Activated CD8-positive, alpha-beta T cell treated with anti-CD3 and anti-CD28 coated beads for 36 hours (primary cell): ENCODE data around the gene CLEC20A. TPM values are rescaled to one million over a fixed set of nuclear protein-coding genes. Genes with fewer than 3 reads are reported as not detected.

ENCODE experiments used
- ATAC-seq: fragments of 200-7000 bp; cut with Tn5 transposase; one replicate; pipeline ENCODE4 v1.10.0; 2021; ENCODE audit warnings: mild to moderate bottlenecking, moderate library complexity
- CTCF ChIA-PET: fragments of 350-600 bp; sonication (Branson Sonifier 250); formaldehyde crosslinking; loops from one replicate; lab custom pipeline; 2021; ENCODE audit warnings: antibody characterized with exemption; lab: Charles Lee
- POLR2A ChIA-PET: fragments of 350-600 bp; sonication (Branson Sonifier 250); formaldehyde crosslinking; loops from one replicate; lab custom pipeline; 2021; ENCODE audit warnings: antibody characterized with exemption; lab: Charles Lee
- DNase-seq: peaks from one replicate; pipeline ENCODE4 v3.0.0-alpha.2; 2020
- H3K27ac Mint-ChIP-seq: one replicate; pipeline ENCODE4 v1.8.0; 2021; ENCODE audit warnings: mild to moderate bottlenecking, mixed read lengths
- H3K27me3 Mint-ChIP-seq: one replicate; pipeline ENCODE4 v1.8.0; 2021; ENCODE audit warnings: mixed read lengths
- H3K36me3 Mint-ChIP-seq: one replicate; pipeline ENCODE4 v1.8.0; 2021; ENCODE audit warnings: low read depth, mixed read lengths
- H3K4me1 Mint-ChIP-seq: one replicate; pipeline ENCODE4 v1.8.0; 2021; ENCODE audit warnings: low read depth, mixed read lengths
- H3K4me3 Mint-ChIP-seq: one replicate; pipeline ENCODE4 v1.8.0; 2021; ENCODE audit warnings: mild to moderate bottlenecking, moderate library complexity, mixed read lengths
- H3K9me3 Mint-ChIP-seq: one replicate; pipeline ENCODE4 v1.8.0; 2021; ENCODE audit warnings: mixed read lengths
- intact Hi-C: fragments of 100-400 bp; cut with micrococcal nuclease; formaldehyde crosslinking; loops from one replicate; pipeline ENCODE4 v1.10.0; 2022
- total RNA-seq, 2 experiments: library from RNA; stranded (reverse); gene quantifications; one replicate each; pipeline ENCODE4 v1.2.3, GENCODE V29; 2021
- TF ChIP-seq, protein P1 (sequence below): fragments of 200-600 bp; IDR thresholded peaks from one replicate; pipeline ENCODE4 v1.8.0; 2022; ENCODE audit warnings: antibody characterized with exemption, mild to moderate bottlenecking

CLEC20A gene
- total RNA-seq, 2 experiments from 2014 or later = not detected

DNA sequence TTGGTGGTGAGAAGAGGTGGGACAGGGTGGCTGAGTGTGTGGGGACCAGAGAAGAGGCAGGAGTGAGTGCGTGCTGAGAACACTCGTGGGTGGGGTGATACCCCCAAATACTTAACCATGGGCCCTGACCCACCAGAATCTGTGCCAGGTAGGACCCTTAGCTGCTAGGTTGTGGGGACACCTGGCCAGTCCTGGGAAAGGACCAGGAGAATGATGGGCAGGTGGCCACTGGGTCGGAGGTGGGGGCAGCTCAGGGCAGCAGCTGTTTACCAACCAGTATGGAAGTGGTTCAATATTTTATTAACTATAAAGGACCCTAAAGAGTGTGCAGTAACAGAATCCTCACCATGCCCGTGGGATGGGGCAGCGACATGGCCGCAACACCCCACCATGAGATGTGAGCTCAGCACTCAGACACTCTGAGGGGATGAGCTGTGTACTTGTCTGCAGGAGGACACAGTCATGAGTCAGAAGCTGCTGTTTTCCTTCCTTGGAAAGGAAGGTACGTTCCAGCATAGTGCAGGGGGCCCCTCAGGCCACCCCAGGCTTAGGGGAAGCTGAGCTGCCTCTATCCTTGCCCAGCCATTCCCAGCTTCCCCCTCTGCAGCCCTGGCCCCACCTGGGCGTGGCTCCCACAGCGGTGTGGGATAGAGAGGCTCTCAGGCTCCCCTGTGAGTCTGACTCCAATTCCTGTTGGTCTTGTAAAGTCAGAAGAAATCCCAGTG is 41.6 kb upstream of the CLEC20A start:
- CTCF ChIA-PET = no interaction called here
- Mint-ChIP-seq H3K27ac (no peak overlapping the region), H3K9me3 (no peaks in the 10 kb centered on the region), H3K4me3 (no peak overlapping the region), H3K4me1 (peaks cover 6% of the 10 kb centered on the region), H3K36me3 (no peaks in the 10 kb centered on the region), H3K27me3 (no peaks in the 10 kb centered on the region)
- no peak for ATAC-seq
- intact Hi-C loops = no loop called here
- POLR2A ChIA-PET = no interaction called here
- DNase-seq = no peak
- TF ChIP-seq, protein P1, sequence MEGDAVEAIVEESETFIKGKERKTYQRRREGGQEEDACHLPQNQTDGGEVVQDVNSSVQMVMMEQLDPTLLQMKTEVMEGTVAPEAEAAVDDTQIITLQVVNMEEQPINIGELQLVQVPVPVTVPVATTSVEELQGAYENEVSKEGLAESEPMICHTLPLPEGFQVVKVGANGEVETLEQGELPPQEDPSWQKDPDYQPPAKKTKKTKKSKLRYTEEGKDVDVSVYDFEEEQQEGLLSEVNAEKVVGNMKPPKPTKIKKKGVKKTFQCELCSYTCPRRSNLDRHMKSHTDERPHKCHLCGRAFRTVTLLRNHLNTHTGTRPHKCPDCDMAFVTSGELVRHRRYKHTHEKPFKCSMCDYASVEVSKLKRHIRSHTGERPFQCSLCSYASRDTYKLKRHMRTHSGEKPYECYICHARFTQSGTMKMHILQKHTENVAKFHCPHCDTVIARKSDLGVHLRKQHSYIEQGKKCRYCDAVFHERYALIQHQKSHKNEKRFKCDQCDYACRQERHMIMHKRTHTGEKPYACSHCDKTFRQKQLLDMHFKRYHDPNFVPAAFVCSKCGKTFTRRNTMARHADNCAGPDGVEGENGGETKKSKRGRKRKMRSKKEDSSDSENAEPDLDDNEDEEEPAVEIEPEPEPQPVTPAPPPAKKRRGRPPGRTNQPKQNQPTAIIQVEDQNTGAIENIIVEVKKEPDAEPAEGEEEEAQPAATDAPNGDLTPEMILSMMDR = no peak

GRCh38 chr1:178537382-178538090 is 40.8 kb upstream of the CLEC20A start:
- DNase-seq (no peak), ATAC-seq (no peak)
- TF ChIP-seq, protein P1 = no peak
- H3K36me3 Mint-ChIP-seq = no peaks in the 10 kb centered on the region
- CTCF ChIA-PET = interaction anchor here (1.2 to 1.5 kb wide), 2 partner anchors 36 to 465 kb away, joined by 3 to 8 read pairs; no protein-coding TSS in a partner anchor
- intact Hi-C loops = no loop called here
- POLR2A ChIA-PET = no interaction called here
- H3K27me3 Mint-ChIP-seq = no peaks in the 10 kb centered on the region
- no peak overlapping the region for H3K4me3 Mint-ChIP-seq
- H3K4me1 Mint-ChIP-seq = peaks cover 3% of the 10 kb centered on the region
- H3K9me3 Mint-ChIP-seq = no peaks in the 10 kb centered on the region
- H3K27ac Mint-ChIP-seq = no peak overlapping the region

GRCh38 chr1:178536844-178537371 is 40.1 kb upstream of the CLEC20A start:
- no peak for DNase-seq
- H3K27me3 Mint-ChIP-seq = no peaks in the 10 kb centered on the region
- intact Hi-C loops = no loop called here
- no peaks in the 10 kb centered on the region for H3K4me1 Mint-ChIP-seq
- H3K27ac Mint-ChIP-seq = no peak overlapping the region
- H3K9me3 Mint-ChIP-seq = no peaks in the 10 kb centered on the region
- H3K36me3 Mint-ChIP-seq = no peaks in the 10 kb centered on the region
- ChIA-PET CTCF (interaction anchor here (1.2 to 1.5 kb wide), 2 partner anchors 35 to 466 kb away, joined by 3 to 8 read pairs; no protein-coding TSS in a partner anchor), POLR2A (no interaction called here)
- H3K4me3 Mint-ChIP-seq = no peak overlapping the region
- ATAC-seq = no peak
- TF ChIP-seq, protein P1 = no peak

DNA sequence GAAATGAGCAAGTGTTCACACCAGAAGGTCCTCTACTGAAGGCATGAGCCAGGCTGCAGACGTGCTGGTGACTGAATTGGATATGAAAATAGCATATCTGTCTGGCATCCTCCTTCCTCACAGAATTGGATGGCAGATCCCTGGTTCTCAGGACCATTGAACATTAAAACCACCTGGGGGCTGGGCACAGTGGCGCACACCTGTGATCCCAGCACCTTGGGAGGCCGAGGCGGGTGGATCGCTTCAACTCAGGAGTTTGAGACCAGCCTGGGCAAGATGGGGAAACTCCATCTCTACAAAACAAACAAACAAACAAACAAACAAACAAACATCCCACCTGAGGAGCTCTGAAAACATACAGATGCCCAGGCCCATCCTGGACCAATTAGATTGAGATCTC is 39.6 kb upstream of the CLEC20A start:
- Mint-ChIP-seq H3K36me3 (no peaks in the 10 kb centered on the region), H3K4me3 (no peak overlapping the region), H3K9me3 (no peaks in the 10 kb centered on the region), H3K4me1 (no peaks in the 10 kb centered on the region), H3K27me3 (no peaks in the 10 kb centered on the region), H3K27ac (no peak overlapping the region)
- ChIA-PET POLR2A (no interaction called here), CTCF (interaction anchor here (1.5 kb wide), 1 partner anchor 467 kb away, joined by 8 read pairs; no protein-coding TSS in a partner anchor)
- TF ChIP-seq, protein P1 = no peak
- intact Hi-C loops = no loop called here
- DNase-seq (no peak), ATAC-seq (no peak)
